GM12878 (cell line): ENCODE data around the gene SNX2. TPM values are rescaled to one million over a fixed set of nuclear protein-coding genes. Genes with fewer than 3 reads are reported as not detected.

Experiments
- ATAC-seq: fragments of 200-7000 bp; cut with Tn5 transposase; 3 replicates; pipeline ENCODE4 v1.9.1; 2020; ENCODE audit warnings: mild to moderate bottlenecking, moderate library complexity
- BruUV-seq: library from RNA; stranded (reverse); fragments of 400-500 nt; replicated peaks from 2 replicates; lab custom pipeline; 2021; lab: Mats Ljungman, UMichigan
- CTCF ChIA-PET: fragments of 300-600 bp; sonication (Branson Sonifier 250); formaldehyde crosslinking; extraction: SDS; loops from one replicate; lab custom pipeline; 2021; ENCODE audit warnings: inconsistent platforms; lab: Yijun Ruan, JAX
- POLR2A ChIA-PET: fragments of 350-600 bp; formaldehyde crosslinking; extraction: SDS; loops from one replicate; lab custom pipeline; 2021; ENCODE audit warnings: inconsistent platforms; lab: Charles Lee
- RAD21 ChIA-PET: fragments of 300-600 bp; sonication (Branson Sonifier 250); formaldehyde crosslinking; loops from one replicate; lab custom pipeline; 2023; ENCODE audit warnings: antibody characterized with exemption; ENCODE audit not compliant: unreplicated experiment; lab: Charles Lee
- SMC1A ChIA-PET: fragments of 300-600 bp; sonication (Branson Sonifier 250); formaldehyde crosslinking; loops from one replicate; lab custom pipeline; 2023; ENCODE audit not compliant: unreplicated experiment, uncharacterized antibody; lab: Charles Lee
- DNase-seq: peaks from one replicate; pipeline ENCODE4 v3.0.0-alpha.2; 2011; ENCODE audit warnings: low read depth, low spot score
- FAIRE-seq: peaks from 3 replicates; lab custom pipeline; 2011; peaks lifted over from hg19 to GRCh38; lab: Jason Lieb, UNC
- H2AFZ ChIP-seq: 2 replicates; pipeline ENCODE4 v1.6.0; 2011; ENCODE audit warnings: low read depth, low read length, control low read depth; ENCODE audit not compliant: control insufficient read depth
- H3K27ac ChIP-seq: 2 replicates; pipeline ENCODE4 v1.5.1; 2011; ENCODE audit warnings: control low read depth; ENCODE audit not compliant: control insufficient read depth, insufficient read depth
- H3K27me3 ChIP-seq, 2 experiments: replicated peaks in 1 of 2; 2 replicates each; pipeline versions ENCODE4 v1.6.0 to v1.6.1; 2011; ENCODE audit warnings: low read length in 1 of 2; ENCODE audit not compliant: control insufficient read depth in 2 of 2, insufficient read depth in 2 of 2
- H3K36me3 ChIP-seq, 2 experiments: 2 replicates each; pipeline ENCODE4 v1.5.1; 2011; ENCODE audit warnings: low read length in 1 of 2; ENCODE audit not compliant: control insufficient read depth in 2 of 2, insufficient read depth in 2 of 2
- H3K4me1 ChIP-seq: 2 replicates; pipeline ENCODE4 v1.6.1; 2011; ENCODE audit warnings: mild to moderate bottlenecking, low read length, moderate library complexity, mixed read lengths; ENCODE audit not compliant: control insufficient read depth, insufficient read depth
- H3K4me2 ChIP-seq: 2 replicates; pipeline ENCODE4 v1.6.0; 2011; ENCODE audit warnings: control low read depth; ENCODE audit not compliant: control insufficient read depth, insufficient read depth
- H3K4me3 ChIP-seq: fragments of 200-600 bp; sonication (generic); 2 replicates; pipeline ENCODE4 v1.5.1; 2016
- H3K79me2 ChIP-seq: 2 replicates; pipeline ENCODE4 v1.6.0; 2011; ENCODE audit warnings: low read length; ENCODE audit not compliant: control insufficient read depth, insufficient read depth
- H3K9ac ChIP-seq: 2 replicates; pipeline ENCODE4 v1.8.0; 2011; ENCODE audit warnings: low read length, control low read depth, mixed read lengths; ENCODE audit not compliant: control insufficient read depth, insufficient read depth
- H3K9me3 ChIP-seq: replicated peaks from 3 replicates; pipeline ENCODE4 v1.5.1; 2011; ENCODE audit warnings: mild to moderate bottlenecking, low read length; ENCODE audit not compliant: control insufficient read depth, insufficient read depth
- H4K20me1 ChIP-seq: 2 replicates; pipeline ENCODE4 v1.6.0; 2011; ENCODE audit not compliant: control insufficient read depth, insufficient read depth
- BACH1 ChIP-seq: fragments of 450-650 bp; IDR thresholded peaks from 2 replicates; pipeline ENCODE4 v1.6.1; 2017; ENCODE audit warnings: mild to moderate bottlenecking, borderline replicate concordance
- JUNB ChIP-seq: IDR thresholded peaks from 2 replicates; pipeline ENCODE4 v1.6.1; 2016; ENCODE audit warnings: antibody characterized with exemption, mild to moderate bottlenecking
- LARP7 ChIP-seq: fragments of 450-650 bp; IDR thresholded peaks from 2 replicates; pipeline ENCODE4 v1.6.1; 2017; ENCODE audit warnings: mild to moderate bottlenecking
- NR2F1 ChIP-seq: fragments of 450-650 bp; conservative IDR thresholded peaks from 2 replicates; pipeline ENCODE4 v1.6.1; 2017; ENCODE audit warnings: mild to moderate bottlenecking
- POLR2A ChIP-seq: IDR thresholded peaks from 2 replicates; pipeline ENCODE4 v1.6.1; 2011; ENCODE audit warnings: low read depth, mild to moderate bottlenecking, low read length
- SREBF1 ChIP-seq: IDR thresholded peaks from 2 replicates; pipeline ENCODE4 v1.6.1; 2012; ENCODE audit warnings: mild to moderate bottlenecking, low read length
- WGBS: methylation state at CpG from one replicate; pipeline ENCODE4 v1.1.6; 2016; ENCODE audit warnings: low lambda C conversion rate; ENCODE audit not compliant: insufficient replicate concordance, insufficient coverage; ENCODE audit errors: missing lambda C conversion rate; 5-methylcytosine and 5-hydroxymethylcytosine counted together
- in situ Hi-C: fragments of 300-500 bp; cut with MboI; formaldehyde crosslinking; loops from 9 replicates; pipeline ENCODE4 v1.14.3; 2018; ENCODE audit warnings: mixed read lengths
- intact Hi-C: fragments of 100-400 bp; cut with micrococcal nuclease; formaldehyde crosslinking; loops from one replicate; pipeline ENCODE4 v1.14.2; 2022; ENCODE audit not compliant: unreplicated experiment
- polyA plus RNA-seq, 11 experiments: library from polyadenylated mRNA; depleted of rRNA in 4 of 11; unstranded in 6 of 11; stranded (reverse) in 5 of 11; fragments of >200 nt; fragmentation: Nextera tagmentation in 4 of 11; fragmentation: Illumina TruSeq in 1 of 11; extraction: Ambion mirVana in 4 of 11; extraction: Trizol in 1 of 11; gene quantifications; 1 replicate in 1 of 11; 2 replicates in 10 of 11; pipeline versions ENCODE4 v1.2.1 to v1.2.3, GENCODE V29; 2011 to 2016; ENCODE audit warnings: inconsistent platforms in 2 of 11, missing spikeins in 2 of 11, low read depth in 1 of 11
- total RNA-seq, 4 experiments: library from RNA; depleted of rRNA in 3 of 4; stranded (reverse); fragments of >200 nt in 3 of 4; fragmentation: Illumina TruSeq in 1 of 4; extraction: Trizol in 1 of 4; gene quantifications; 2 replicates each; pipeline versions ENCODE4 v1.2.1 to v1.2.3, GENCODE V29; 2013 to 2021
- TF ChIP-seq, protein P1 (sequence below): IDR thresholded peaks from 2 replicates; pipeline ENCODE4 v1.6.1; 2011; ENCODE audit warnings: borderline replicate concordance, low read depth, mild to moderate bottlenecking, moderate library complexity, mixed read lengths, low read length; ENCODE audit not compliant: insufficient read depth; ENCODE audit errors: extremely low read length
- TF ChIP-seq, protein P2 (sequence below): IDR thresholded peaks from 2 replicates; pipeline ENCODE4 v1.6.1; 2012; ENCODE audit warnings: improper control_type of control experiment, low read depth, low read length; ENCODE audit not compliant: insufficient replicate concordance
- TF ChIP-seq, protein P3 (sequence below): IDR thresholded peaks from 2 replicates; pipeline ENCODE4 v1.6.1; 2012; ENCODE audit warnings: mild to moderate bottlenecking, low read depth, low read length
- TF ChIP-seq, protein P4 (sequence below): IDR thresholded peaks from 2 replicates; pipeline ENCODE4 v1.6.1; 2012; ENCODE audit warnings: low read depth, low read length, improper control_type of control experiment

Gene SNX2
- total and polyA plus RNA-seq, 10 of the 15 experiments (the other 5 are each of a cell fraction or from before 2014, with no cell fraction given) = 46.3 to 84.3 (median 63.0) TPM

DNA sequence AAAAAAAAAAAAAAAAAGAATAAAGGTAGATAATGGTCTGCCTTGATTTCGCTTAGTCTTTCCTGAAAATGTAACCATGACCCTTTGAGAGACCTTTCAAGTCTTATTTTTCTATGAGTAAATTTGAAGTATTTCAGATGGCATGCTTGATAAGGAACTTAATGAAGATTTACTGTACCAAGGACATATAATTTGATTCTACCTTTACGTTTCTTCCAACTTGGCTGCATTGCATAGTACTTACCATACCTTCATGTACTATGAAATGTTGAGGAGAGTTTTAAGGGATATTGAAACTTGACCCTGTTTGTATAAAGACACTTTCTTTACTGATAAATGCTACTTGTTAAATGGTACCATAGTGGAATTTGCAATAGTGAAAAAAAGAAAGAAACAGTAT is 35.5 kb downstream of the SNX2 start:
- Histone ChIP-seq H3K36me3 (peaks cover 0 to 8% of the 10 kb centered on the region in 2 experiments; a peak in 2 of 4 replicates), H3K79me2 (no peaks in the 10 kb centered on the region), H3K4me1 (no peaks in the 10 kb centered on the region), H3K4me3 (no peak overlapping the region), H4K20me1 (no peaks in the 10 kb centered on the region), H3K4me2 (no peak overlapping the region), H3K9ac (no peak overlapping the region), H3K27ac (no peak overlapping the region), H3K9me3 (no peaks in the 10 kb centered on the region), H2AFZ (no peak overlapping the region), H3K27me3 (no peaks in the 10 kb centered on the region)
- FAIRE-seq (no peak), DNase-seq (no peak), ATAC-seq (no peak)
- TF ChIP-seq, protein P1, sequence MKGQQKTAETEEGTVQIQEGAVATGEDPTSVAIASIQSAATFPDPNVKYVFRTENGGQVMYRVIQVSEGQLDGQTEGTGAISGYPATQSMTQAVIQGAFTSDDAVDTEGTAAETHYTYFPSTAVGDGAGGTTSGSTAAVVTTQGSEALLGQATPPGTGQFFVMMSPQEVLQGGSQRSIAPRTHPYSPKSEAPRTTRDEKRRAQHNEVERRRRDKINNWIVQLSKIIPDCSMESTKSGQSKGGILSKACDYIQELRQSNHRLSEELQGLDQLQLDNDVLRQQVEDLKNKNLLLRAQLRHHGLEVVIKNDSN = no peak
- no peak for TF ChIP-seq POLR2A
- TF ChIP-seq NR2F1 = no peak
- TF ChIP-seq, protein P2, sequence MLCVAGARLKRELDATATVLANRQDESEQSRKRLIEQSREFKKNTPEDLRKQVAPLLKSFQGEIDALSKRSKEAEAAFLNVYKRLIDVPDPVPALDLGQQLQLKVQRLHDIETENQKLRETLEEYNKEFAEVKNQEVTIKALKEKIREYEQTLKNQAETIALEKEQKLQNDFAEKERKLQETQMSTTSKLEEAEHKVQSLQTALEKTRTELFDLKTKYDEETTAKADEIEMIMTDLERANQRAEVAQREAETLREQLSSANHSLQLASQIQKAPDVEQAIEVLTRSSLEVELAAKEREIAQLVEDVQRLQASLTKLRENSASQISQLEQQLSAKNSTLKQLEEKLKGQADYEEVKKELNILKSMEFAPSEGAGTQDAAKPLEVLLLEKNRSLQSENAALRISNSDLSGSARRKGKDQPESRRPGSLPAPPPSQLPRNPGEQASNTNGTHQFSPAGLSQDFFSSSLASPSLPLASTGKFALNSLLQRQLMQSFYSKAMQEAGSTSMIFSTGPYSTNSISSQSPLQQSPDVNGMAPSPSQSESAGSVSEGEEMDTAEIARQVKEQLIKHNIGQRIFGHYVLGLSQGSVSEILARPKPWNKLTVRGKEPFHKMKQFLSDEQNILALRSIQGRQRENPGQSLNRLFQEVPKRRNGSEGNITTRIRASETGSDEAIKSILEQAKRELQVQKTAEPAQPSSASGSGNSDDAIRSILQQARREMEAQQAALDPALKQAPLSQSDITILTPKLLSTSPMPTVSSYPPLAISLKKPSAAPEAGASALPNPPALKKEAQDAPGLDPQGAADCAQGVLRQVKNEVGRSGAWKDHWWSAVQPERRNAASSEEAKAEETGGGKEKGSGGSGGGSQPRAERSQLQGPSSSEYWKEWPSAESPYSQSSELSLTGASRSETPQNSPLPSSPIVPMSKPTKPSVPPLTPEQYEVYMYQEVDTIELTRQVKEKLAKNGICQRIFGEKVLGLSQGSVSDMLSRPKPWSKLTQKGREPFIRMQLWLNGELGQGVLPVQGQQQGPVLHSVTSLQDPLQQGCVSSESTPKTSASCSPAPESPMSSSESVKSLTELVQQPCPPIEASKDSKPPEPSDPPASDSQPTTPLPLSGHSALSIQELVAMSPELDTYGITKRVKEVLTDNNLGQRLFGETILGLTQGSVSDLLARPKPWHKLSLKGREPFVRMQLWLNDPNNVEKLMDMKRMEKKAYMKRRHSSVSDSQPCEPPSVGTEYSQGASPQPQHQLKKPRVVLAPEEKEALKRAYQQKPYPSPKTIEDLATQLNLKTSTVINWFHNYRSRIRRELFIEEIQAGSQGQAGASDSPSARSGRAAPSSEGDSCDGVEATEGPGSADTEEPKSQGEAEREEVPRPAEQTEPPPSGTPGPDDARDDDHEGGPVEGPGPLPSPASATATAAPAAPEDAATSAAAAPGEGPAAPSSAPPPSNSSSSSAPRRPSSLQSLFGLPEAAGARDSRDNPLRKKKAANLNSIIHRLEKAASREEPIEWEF = no peak
- no peak for TF ChIP-seq SREBF1
- TF ChIP-seq JUNB = no peak
- no peak for TF ChIP-seq LARP7
- TF ChIP-seq, protein P3, sequence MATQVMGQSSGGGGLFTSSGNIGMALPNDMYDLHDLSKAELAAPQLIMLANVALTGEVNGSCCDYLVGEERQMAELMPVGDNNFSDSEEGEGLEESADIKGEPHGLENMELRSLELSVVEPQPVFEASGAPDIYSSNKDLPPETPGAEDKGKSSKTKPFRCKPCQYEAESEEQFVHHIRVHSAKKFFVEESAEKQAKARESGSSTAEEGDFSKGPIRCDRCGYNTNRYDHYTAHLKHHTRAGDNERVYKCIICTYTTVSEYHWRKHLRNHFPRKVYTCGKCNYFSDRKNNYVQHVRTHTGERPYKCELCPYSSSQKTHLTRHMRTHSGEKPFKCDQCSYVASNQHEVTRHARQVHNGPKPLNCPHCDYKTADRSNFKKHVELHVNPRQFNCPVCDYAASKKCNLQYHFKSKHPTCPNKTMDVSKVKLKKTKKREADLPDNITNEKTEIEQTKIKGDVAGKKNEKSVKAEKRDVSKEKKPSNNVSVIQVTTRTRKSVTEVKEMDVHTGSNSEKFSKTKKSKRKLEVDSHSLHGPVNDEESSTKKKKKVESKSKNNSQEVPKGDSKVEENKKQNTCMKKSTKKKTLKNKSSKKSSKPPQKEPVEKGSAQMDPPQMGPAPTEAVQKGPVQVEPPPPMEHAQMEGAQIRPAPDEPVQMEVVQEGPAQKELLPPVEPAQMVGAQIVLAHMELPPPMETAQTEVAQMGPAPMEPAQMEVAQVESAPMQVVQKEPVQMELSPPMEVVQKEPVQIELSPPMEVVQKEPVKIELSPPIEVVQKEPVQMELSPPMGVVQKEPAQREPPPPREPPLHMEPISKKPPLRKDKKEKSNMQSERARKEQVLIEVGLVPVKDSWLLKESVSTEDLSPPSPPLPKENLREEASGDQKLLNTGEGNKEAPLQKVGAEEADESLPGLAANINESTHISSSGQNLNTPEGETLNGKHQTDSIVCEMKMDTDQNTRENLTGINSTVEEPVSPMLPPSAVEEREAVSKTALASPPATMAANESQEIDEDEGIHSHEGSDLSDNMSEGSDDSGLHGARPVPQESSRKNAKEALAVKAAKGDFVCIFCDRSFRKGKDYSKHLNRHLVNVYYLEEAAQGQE = no peak
- TF ChIP-seq, protein P4, sequence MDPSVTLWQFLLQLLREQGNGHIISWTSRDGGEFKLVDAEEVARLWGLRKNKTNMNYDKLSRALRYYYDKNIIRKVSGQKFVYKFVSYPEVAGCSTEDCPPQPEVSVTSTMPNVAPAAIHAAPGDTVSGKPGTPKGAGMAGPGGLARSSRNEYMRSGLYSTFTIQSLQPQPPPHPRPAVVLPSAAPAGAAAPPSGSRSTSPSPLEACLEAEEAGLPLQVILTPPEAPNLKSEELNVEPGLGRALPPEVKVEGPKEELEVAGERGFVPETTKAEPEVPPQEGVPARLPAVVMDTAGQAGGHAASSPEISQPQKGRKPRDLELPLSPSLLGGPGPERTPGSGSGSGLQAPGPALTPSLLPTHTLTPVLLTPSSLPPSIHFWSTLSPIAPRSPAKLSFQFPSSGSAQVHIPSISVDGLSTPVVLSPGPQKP = no peak
- no peak for TF ChIP-seq BACH1
- 75% methylated on average over 2 of the region's 2 CpGs for WGBS
- POLR2A ChIA-PET = interaction anchor here (0.6 kb wide), 1 partner anchor 106 kb away, joined by 3 read pairs; no protein-coding TSS in a partner anchor
- BruUV-seq = no TSS peak
- SMC1A ChIA-PET = no interaction called here
- CTCF ChIA-PET = no interaction called here
- RAD21 ChIA-PET = no interaction called here
- in situ Hi-C loops (no loop called here), intact Hi-C loops (no loop called here)
